GM03348 (cell line): ENCODE data around the gene FOXS1.
"Not testable (repeated sequence)": the region's sequence is repeated elsewhere in the genome, so short reads cannot be mapped to it uniquely, and the experiment has no call there.

Experiments
- DNase-seq: peaks from one replicate; pipeline ENCODE4 v3.0.0; 2012; ENCODE audit warnings: low spot score

Gene FOXS1

DNA sequence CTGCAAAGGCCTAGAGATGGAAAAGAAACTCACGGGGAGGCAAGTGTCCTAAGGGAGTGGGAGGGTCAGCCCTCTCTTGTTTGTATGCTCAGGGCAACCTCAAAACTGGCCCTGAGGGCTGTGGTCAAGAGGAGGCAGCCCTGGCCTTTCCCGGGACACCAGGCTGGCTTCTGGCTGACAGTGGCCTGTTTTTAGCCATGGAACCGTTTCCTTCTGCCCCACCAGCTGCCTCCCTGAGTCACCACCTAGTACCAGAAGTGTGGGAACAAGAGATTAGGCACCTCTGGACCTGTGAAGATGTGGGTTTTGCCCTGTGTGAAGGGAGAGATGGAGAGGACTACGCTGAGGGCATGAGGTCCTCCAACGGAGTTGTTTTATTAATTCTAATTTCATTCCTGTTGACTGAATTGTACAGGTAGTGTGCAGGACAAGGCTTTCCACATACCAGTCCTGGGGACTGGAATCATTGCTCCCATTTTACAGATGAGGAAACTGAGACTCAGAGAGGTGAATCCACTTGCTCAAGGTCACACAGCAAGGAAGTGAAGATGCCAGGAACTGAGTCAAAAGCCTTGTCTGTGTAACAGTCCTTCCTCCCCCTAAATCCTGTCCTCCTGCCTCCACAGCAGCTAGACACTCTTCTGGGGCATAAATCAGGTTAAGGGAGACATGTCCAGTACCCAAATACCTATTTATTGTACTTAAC, 5.5 kb downstream of the FOXS1 start:
- no peak for DNase-seq

DNA sequence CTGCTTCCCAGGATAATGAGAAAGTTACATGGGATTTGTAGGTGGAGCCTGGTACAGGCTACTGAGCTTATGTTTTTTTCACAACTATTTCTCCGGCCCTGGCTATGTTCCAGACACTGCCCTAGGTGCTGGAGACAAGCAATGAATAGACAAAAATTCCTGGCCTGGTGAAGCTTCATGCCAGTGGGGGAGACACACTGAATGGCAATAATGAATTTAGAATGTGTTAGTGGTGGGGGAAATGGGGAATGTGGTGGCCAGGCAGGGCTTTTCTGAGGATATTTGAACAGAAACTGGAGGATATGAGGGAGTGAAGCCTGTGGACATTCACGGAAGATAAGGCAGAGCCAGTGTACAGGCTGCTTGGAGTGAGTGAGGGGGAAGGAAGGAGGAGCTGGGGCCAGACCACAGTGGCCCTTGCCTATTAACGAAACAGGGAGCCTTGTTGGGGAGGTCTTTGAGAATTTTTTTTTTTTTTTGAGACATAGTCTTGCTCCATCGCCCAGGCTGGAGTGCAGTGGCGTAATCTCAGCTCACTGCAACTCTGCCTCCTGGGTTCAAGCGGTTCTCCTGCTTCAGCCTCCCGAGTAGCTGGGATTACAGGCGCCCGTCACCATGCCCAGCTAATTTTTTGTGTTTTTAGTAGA, 6.6 kb downstream of the FOXS1 start:
- no peak for DNase-seq

DNA sequence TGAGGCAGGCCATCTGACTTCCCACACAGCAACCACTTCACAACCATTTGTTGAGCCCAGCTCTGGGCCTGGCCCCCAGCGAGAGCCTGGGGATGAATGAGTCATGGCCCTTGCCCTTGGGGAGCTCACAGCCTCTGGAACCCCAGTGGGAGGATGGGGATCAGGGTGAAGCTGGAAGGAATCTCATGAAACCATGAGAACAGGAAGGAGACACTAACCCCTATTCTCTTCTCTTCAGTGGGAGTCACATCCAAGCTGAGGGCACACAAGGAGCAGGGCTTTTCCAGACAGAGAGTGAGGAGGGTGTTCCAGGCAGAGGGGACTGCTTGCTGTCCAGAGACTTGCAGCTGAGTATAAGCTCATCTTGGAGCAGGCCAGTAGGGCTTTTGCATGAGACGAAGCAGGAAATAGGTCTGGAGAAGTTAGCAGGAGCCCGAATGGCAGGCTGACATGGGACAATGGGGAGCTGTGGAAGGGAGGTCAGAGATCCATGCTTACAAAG, 7.5 kb downstream of the FOXS1 start:
- DNase-seq = peak; percentile 64

DNA sequence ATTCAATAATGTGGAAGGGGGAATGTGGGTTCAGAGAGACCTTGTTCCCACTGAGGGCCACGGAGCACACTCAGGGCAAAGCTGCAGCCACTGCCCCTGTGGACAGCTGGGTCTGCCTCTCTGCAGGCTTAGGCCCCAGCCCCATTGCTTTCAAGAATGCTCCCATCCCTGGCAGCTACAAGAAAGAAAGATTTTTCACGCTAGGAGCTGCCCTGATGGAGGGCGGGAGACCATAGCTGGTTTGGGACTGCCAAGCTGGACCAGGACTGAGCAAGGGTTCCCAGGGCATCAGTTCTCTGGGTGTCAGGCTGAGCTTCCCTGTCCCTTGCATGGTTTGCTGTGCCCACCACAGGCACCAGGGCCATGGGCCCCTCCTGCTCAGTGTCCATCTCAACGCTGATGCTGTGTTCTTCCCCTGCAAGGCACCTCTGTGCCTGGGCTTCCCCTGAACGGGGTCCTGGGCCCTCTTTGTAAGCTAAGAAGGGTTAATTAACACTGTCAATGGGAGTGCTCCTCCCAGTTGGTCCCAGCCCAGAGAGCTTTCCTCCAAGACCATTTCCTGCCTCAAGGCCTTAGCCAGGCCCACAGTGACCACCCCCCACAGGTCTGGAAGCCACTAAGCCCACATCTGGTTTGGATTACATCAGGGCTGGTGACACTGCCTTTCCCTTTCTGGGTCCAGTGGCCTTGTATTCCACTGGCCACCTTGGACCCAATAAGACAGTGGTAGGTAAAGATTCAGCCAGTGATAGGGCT, 8.4 kb downstream of the FOXS1 start:
- DNase-seq = no peak

DNA sequence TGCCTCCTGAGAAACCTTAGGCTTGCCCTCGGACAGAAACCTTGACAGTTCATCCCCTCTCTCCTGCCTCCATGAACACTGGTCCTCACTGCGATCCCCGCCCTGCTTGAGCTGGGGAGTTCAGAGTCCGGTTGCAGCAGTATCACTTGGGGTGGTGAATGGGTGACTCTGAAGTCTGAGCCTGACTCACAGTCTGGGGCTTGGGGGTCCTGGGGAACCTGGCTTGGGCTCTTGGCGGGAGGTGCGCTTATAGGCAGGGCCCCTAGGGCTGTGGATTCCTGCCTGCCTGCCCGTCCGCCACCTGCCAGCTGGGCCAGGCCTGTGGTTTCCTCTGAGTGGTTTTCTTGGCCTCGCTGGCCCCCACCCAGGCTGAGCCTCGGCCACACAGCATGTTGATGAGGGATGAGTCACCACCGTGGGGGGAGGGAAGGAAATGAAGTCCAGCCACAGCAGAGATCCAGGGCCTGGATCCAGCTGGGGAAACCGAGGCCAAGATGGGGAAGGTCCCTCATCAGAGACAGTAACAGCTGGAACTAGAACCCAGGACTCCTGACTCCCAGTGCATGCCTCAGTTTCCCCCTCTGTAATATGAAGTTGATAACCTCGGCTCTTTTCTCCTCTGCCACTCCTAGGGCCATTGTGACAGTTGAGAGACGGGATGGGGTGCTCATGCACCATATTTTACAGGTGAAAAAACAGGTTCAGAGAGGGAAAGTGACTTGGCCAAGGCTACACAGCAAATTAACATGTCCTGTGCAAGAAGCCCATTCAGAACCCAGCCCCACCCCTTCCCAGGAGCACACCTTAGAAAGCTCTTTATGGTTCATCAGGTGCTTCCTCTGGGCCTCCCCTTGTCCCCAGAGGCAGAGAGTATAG, 9.2 kb downstream of the FOXS1 start:
- peak; percentile 95 for DNase-seq

DNA sequence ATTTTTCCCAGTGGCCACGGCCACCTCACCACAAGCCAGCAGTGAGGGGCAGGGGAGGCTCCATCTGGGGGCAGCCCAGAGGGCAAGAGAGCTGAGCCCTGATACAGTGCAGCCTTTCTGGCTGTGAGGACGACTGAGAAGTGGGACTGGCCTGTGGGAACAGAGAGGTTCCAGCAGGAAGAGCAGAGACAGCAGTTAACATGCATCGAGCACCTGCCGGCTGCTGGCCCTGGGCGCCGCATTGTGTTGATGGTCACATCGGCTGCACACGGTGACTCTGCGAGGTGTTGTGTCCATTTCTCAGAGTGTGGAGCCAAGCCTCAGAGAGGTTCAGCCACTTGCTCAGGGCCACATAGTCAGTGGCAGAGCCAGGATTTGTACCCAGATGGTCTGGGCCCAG, 9.8 kb downstream of the FOXS1 start:
- no peak for DNase-seq

DNA sequence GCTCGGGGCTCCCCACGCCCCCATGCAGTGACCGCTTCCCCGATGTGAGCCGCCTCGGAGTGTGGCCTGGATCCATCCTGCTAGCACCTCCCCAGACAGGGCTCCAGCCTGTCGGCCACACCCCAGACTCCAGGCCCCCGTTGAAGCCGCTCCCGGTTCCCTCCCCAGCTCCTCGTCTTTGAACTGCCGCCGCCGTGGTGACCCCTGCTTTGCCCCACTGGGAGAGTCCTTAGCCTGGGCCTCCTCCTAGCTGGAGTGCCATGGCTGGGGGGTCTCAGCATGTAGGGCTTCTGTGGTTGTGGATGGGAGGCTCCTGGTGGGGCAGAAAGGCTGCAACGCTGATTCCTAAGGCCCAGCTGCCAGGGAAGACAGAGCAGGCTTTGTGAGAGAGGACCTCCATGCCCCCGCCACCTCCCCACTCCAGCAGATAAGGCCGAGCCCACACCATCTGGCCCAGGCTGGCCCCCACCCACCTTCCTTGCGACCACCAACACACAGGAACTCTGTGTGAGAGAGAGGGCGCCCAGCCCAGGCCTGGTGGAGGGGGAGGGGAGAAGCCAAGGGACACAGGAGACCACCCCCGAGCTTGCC, 11.4 kb downstream of the FOXS1 start:
- no peak for DNase-seq

DNA sequence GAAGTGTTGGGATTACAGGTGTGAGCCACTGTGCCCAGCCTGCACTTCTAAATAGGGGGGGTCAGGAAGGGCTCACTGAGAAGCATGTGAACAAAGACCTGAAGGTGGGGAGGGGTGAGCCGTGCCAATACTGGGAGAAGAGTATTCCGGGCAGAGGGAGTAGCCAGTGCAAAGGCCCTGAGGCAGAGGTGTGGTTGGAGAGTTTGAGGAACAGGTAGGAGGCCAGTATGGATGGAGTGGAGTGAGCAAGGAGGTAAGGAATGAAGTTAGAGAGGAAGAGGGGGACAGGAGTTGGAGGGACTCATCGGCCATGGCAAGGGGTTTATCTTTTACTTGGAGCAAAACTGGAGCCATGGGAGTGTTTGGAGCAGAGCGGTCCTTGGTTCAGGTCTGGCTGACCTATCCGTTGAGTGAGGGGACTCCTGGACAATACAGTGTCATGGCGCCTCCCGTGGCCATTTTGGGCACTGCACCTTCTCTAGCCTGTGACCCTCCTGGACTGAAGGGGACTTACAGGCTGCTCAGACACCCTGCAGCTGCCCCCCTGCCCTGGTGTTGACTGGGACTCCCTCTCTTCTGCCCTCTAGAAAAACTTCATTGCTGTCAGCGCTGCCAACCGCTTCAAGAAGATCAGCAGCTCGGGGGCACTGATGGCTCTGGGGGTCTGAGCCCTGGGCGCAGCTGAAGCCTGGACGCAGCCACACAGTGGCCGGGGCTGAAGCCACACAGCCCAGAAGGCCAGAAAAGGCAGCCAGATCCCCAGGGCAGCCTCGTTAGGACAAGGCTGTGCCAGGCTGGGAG, 12.1 kb downstream of the FOXS1 start:
- peak; percentile 72 for DNase-seq

DNA sequence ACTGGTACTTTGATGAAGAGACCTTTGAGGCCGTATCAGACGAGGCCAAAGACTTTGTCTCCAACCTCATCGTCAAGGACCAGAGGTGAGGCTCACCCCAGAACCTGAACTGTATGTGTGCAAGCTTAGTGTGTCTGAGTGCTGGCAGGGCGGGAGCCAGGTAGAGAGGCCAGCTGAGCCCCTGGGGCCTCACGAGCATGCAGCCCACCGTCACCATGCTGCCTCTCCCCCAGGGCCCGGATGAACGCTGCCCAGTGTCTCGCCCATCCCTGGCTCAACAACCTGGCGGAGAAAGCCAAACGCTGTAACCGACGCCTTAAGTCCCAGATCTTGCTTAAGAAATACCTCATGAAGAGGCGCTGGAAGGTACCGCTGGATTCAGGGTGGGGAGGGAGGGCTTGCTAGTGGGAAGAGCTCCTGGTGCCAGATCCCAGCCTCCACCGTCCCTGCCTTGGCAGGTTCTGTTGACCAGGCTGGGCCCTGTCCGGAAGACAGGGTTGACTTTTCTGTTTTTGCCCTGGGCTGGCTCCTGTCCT, 13.6 kb downstream of the FOXS1 start:
- no peak for DNase-seq

DNA sequence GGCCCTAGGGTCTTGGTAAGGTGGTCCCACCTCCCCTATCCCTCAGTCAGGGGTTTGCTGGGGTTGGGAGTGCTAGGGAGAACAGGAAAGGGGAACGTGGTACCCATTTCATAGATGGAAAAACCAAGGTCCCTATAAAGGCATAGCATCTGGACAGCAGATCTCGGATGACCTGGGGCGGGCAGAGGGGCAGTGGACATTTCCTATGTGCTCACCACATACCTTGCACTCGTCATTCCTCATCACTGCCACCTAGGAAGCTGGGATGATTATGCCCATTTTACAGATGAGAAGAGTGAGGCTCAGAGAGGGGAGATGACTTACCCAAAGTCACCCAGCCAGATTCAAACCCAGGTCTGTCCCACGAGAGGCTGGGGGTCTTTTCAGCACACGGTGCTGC, 14.2 kb downstream of the FOXS1 start:
- no peak for DNase-seq

DNA sequence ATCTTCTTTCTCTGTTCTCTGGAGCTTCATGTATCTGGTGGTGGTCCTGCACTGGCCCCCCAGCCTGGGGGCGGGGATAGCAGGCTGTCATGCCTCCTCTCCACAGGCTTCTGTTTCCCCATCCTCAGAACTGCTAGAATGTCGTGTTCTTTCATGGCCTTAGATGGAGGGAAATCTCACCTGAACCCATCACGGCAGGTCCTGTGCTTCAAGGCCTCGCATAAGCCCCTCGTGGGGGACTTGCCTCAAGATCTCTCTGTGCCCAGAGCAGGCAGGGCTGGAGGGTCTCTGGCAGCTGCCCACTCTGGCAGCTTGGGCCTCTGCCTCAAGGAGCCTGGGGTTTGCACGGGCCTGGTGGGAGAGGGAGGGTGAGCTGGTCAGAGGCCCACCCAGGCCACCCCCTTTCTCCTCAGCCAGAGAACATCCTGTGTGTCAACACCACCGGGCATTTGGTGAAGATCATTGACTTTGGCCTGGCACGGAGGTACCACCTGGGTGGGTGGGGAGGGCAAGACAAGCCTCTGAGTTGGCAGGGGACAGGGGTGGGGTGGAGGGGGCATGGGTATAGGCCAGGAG, 14.9 kb downstream of the FOXS1 start:
- no peak for DNase-seq

DNA sequence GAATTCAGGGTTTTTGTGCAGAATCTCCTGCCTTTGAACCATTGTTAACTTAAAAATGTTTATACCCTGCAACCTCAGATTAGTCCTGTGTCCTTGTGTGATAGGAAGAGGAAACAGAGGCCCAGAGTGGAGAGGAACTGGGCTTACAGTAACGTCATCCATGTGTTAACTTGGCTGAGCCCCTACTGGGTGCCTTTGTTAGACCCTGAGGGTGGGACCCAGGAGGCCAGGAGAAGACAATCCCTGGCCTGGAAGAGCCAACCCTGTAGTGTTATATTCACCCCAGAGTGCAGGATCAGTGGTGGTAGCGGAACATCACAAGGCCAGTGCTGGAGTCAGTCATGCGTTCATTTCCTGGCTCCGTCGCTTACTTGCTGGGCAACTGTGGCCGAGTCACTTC, 15.7 kb downstream of the FOXS1 start:
- no peak for DNase-seq

DNA sequence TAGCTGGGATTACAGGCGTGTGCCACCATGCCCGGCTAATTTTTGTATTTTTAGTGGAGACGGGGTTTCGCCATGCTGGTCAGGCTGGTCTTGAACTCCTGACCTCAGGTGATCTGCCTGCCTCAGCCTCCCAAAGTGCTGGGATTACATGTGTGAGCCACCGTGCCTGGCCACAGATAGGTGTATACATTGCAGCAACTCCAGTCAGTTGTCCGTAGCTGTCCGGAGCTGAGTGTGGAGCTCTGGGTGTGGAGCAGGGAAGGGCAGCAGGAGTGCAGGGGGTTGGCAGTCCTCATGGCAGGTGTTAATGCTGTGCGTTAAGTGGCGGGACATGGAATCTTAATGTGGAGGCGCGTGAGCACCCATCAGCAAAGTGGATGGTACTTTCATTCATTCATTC, 17.4 kb downstream of the FOXS1 start:
- DNase-seq = not testable (repeated sequence)

DNA sequence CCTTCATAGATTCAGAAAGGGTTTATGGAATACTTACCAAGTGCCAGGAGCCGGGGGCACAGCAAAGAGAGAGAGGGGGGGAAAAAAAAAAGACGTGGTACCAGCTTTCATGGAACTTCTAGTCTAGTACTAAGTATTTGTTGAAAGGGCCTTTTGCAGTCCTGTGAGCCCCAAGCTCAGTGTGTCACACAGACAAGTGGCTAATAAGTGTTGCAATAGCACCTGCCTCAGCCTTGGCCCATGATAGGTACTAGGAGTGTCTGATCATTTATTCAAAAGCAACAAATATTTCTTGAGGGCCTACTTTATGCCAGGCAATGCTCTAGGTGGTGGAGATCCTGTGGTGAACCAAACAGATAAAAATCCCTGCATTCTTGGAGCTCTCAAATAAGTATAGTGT, 18.3 kb downstream of the FOXS1 start:
- no peak for DNase-seq

DNA sequence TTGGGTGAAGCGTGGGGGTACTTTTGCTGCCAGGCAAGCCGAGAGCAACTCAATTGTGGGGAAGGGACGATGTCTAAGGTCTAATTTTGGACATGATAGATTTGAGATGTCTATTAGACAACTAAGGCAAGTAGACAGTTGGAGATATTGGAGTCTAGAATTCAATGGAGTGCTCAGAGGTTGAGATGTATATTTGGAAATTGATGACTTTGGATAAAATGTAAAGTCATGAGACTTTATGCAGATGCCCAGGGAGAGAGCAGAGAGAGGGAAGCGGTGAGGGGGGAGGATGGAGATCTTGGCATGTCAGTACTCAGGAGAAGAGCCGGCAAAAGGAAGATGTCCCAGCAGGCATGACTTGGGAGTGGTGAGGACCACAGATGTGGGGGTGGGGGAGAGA, 19.3 kb downstream of the FOXS1 start:
- DNase-seq = no peak

DNA sequence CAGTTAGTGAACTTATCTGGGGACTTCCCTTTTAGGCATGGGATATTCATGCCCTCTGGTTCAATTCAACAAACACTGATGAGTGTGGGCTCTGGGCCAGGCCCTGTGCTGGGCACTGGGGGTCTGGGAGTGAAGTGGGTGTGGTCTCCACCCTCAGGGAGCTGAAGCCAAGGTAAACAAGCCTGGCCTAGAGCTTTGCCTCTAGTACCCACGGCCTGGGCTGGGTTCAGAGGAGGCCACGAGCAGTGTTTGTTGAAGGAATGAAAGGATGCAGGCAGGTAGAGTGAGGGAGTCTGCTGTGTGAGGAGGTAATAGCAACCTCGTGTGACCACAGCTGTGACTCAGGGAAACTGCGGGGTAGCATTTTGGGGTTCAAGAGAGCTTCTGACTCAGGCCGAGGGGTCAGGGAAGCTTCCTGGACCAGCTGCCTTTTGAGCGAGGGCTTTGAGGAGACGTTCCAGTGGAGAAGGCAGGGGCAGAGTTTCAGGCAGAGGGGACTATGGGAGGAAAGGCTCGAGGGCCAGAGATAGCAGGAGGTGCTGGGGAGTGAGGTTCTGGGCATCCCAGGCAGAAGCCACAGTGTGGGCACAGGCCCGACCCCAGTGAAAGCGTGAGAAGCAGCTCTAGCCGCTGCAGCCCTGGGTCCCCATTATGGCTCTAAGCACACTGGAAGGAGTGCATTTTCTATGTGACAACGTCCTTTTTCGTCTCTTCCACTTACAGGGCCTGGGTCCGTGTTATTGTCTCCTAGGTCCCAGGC, 20.7 kb downstream of the FOXS1 start:
- no peak for DNase-seq

DNA sequence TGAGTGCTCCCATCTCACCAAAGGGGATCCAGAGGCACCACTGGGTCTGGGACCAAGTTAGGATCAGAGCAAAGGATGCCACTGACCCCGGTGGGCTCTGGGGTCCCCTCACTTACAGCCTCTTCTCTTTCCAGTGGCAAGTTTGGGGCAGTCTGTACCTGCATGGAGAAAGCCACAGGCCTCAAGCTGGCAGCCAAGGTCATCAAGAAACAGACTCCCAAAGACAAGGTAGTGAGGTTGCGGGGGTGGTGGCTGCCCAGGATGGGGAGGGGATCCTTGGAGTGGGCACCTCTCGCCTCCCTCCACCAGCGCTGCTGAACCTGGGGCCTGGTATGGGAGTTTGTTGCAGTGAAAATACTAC, 21.3 kb downstream of the FOXS1 start:
- no peak for DNase-seq

DNA sequence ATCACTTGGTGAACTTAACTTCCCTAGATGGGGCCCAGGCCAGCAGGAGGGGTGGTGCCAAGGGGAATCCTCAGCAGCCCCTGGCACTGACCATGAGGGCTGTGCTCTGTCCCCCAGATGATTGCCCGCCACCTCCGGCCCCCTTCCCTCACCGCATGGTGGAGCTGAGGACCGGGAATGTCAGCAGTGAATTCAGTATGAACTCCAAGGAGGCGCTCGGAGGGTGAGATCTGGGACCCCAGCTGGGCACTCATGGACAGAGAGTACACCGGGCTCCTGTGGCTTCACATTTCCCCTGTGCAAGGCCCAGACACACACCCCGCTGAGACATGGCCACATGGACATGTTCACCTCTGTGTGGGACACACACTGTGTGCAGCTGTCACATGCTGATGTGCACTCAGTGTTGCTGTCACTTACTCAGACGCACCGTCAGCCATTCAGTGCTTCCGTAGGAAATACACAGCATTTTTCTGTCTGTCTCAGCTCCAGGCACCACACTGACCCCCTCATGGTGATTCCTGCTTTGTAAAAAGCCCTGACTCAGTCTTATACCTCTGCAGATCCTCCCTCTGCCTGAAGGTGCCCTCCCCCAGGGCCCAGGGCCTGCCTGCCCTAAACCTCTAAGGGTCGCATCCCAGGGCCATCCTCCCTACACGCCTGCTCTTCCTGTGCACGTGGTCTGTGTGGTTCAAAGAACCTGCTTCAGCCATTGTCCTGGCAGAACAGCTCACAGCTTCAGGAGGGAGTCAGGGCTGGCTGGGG, 21.9 kb downstream of the FOXS1 start:
- DNase-seq = no peak
